Measurements from ENCODE around the gene SRSF4. TPM values are rescaled to one million over a fixed set of nuclear protein-coding genes. Genes with fewer than 3 reads are reported as not detected.

The SRSF4 gene
- polyA plus RNA-seq, 1 of the 3 experiments (the other 2 are of a cell fraction), result 62.6 TPM

DNA sequence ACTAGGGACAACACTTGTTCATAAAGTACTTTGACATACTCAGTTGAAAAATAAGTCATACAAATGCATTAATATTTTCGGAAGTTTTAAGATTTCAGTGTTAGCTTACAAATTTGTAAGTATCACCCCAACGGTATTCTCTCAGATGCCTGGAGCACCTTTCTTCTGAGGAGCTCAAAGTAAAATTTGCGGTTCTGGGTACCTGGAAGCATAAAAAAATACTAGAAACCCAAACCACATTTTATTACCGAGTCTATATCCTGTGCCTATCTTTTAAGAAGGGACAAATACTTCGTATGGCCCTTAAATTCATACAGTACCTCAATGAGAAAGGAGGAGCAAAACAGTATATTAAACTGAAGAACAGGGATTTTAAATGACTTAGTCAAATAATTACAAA is 10.2 kb downstream of the SRSF4 start:
- Histone ChIP-seq H3F3A (replicated peaks; ENCODE audit: insufficient read depth) (peaks cover 8% of the 10 kb centered on the region), H4K20me1 (ENCODE audit: insufficient read depth) (peaks cover 95% of the 10 kb centered on the region), H3K9ac (no peak overlapping the region), H3K4me2 (no peak overlapping the region), H3K9me2 (no peaks in the 10 kb centered on the region), H3K36me3 (replicated peaks in 1 of 2; ENCODE audit: control insufficient read depth in 1 of 2, insufficient read depth in 2 of 2, low read length in 1 of 2) (peaks cover 20 to 27% of the 10 kb centered on the region in 2 experiments), H3K27ac (ENCODE audit: low read depth in 2 of 2, low read length in 1 of 2) (no peak overlapping the region), H3K9me3 (no peaks in the 10 kb centered on the region), H2AFZ (ENCODE audit: low read depth) (no peak overlapping the region), H3K79me2 (ENCODE audit: insufficient read depth) (peaks cover 100% of the 10 kb centered on the region), H3K4me3 (ENCODE audit: low read depth in 2 of 2, low read length in 1 of 2) (no peak overlapping the region), H3K4me1 (ENCODE audit: control insufficient read depth in 1 of 2, insufficient read depth in 2 of 2, low read depth in 1 of 2, low read length in 1 of 2) (peaks cover 3 to 20% of the 10 kb centered on the region in 2 experiments; a peak in 3 of 4 replicates), H3K27me3 (ENCODE audit: insufficient read depth) (no peaks in the 10 kb centered on the region)
- DNase-seq, result no peak
- ChIA-PET CTCF (interaction anchor here (0.7 to 3.7 kb wide), 3 partner anchors 10 to 289 kb away, joined by 3 to 24 read pairs (median 3); partner anchors contain the start of gene SRSF4), POLR2A (interaction anchor here (1.1 kb wide), 2 partner anchors 10 to 26 kb away, joined by 3 to 4 read pairs; partner anchors contain the start of gene SRSF4)
- WGBS (ENCODE audit: low lambda C conversion rate), result 98% methylated on average over 5 of the region's 5 CpGs
- TF ChIP-seq, protein P1, sequence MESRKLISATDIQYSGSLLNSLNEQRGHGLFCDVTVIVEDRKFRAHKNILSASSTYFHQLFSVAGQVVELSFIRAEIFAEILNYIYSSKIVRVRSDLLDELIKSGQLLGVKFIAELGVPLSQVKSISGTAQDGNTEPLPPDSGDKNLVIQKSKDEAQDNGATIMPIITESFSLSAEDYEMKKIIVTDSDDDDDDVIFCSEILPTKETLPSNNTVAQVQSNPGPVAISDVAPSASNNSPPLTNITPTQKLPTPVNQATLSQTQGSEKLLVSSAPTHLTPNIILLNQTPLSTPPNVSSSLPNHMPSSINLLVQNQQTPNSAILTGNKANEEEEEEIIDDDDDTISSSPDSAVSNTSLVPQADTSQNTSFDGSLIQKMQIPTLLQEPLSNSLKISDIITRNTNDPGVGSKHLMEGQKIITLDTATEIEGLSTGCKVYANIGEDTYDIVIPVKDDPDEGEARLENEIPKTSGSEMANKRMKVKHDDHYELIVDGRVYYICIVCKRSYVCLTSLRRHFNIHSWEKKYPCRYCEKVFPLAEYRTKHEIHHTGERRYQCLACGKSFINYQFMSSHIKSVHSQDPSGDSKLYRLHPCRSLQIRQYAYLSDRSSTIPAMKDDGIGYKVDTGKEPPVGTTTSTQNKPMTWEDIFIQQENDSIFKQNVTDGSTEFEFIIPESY (IDR thresholded peaks at IDR 0.05; ENCODE audit: borderline replicate concordance, low read depth), result no peak
- TF ChIP-seq, protein P2, sequence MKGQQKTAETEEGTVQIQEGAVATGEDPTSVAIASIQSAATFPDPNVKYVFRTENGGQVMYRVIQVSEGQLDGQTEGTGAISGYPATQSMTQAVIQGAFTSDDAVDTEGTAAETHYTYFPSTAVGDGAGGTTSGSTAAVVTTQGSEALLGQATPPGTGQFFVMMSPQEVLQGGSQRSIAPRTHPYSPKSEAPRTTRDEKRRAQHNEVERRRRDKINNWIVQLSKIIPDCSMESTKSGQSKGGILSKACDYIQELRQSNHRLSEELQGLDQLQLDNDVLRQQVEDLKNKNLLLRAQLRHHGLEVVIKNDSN (IDR thresholded peaks at IDR 0.05; ENCODE audit: borderline replicate concordance, low read depth), result no peak
- TF ChIP-seq TEAD4 (IDR thresholded peaks at IDR 0.05; ENCODE audit: borderline replicate concordance, insufficient read depth) (no peak), TAF1 (IDR thresholded peaks at IDR 0.05; ENCODE audit: borderline replicate concordance, low read depth, low read length) (no peak), TCF12 (IDR thresholded peaks at IDR 0.05) (no peak), RFX5 (IDR thresholded peaks at IDR 0.05; ENCODE audit: low read length) (no peak), FOSL2 (IDR thresholded peaks at IDR 0.05; ENCODE audit: borderline replicate concordance, low read depth) (no peak), FOXJ3 (CRISPR knock-in tag; IDR thresholded peaks at IDR 0.05) (no peak), SIN3A (IDR thresholded peaks at IDR 0.05; ENCODE audit: borderline replicate concordance, low read depth, low read length) (no peak), RAD21 (IDR thresholded peaks at IDR 0.05; ENCODE audit: low read length) (no peak), RXRA (IDR thresholded peaks at IDR 0.05; ENCODE audit: borderline replicate concordance, low read depth) (no peak), EZH2phosphoT487 (IDR thresholded peaks at IDR 0.05; ENCODE audit: borderline replicate concordance, low read depth) (no peak), SMC3 (IDR thresholded peaks at IDR 0.05; ENCODE audit: low read depth, low read length) (no peak), JUND (IDR thresholded peaks at IDR 0.05) (no peak)
- TF ChIP-seq, protein P3, sequence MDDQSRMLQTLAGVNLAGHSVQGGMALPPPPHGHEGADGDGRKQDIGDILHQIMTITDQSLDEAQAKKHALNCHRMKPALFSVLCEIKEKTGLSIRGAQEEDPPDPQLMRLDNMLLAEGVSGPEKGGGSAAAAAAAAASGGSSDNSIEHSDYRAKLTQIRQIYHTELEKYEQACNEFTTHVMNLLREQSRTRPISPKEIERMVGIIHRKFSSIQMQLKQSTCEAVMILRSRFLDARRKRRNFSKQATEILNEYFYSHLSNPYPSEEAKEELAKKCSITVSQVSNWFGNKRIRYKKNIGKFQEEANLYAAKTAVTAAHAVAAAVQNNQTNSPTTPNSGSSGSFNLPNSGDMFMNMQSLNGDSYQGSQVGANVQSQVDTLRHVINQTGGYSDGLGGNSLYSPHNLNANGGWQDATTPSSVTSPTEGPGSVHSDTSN (IDR thresholded peaks at IDR 0.05), result no peak
- TF ChIP-seq, protein P4, sequence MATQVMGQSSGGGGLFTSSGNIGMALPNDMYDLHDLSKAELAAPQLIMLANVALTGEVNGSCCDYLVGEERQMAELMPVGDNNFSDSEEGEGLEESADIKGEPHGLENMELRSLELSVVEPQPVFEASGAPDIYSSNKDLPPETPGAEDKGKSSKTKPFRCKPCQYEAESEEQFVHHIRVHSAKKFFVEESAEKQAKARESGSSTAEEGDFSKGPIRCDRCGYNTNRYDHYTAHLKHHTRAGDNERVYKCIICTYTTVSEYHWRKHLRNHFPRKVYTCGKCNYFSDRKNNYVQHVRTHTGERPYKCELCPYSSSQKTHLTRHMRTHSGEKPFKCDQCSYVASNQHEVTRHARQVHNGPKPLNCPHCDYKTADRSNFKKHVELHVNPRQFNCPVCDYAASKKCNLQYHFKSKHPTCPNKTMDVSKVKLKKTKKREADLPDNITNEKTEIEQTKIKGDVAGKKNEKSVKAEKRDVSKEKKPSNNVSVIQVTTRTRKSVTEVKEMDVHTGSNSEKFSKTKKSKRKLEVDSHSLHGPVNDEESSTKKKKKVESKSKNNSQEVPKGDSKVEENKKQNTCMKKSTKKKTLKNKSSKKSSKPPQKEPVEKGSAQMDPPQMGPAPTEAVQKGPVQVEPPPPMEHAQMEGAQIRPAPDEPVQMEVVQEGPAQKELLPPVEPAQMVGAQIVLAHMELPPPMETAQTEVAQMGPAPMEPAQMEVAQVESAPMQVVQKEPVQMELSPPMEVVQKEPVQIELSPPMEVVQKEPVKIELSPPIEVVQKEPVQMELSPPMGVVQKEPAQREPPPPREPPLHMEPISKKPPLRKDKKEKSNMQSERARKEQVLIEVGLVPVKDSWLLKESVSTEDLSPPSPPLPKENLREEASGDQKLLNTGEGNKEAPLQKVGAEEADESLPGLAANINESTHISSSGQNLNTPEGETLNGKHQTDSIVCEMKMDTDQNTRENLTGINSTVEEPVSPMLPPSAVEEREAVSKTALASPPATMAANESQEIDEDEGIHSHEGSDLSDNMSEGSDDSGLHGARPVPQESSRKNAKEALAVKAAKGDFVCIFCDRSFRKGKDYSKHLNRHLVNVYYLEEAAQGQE (IDR thresholded peaks at IDR 0.05; ENCODE audit: low read depth, low read length), result no peak

Data from SK-N-SH (cell line).